ENCODE measurements around the gene CYP39A1. TPM values are rescaled to one million over a fixed set of nuclear protein-coding genes. Genes with fewer than 3 reads are reported as not detected.

The CYP39A1 gene, protein sequence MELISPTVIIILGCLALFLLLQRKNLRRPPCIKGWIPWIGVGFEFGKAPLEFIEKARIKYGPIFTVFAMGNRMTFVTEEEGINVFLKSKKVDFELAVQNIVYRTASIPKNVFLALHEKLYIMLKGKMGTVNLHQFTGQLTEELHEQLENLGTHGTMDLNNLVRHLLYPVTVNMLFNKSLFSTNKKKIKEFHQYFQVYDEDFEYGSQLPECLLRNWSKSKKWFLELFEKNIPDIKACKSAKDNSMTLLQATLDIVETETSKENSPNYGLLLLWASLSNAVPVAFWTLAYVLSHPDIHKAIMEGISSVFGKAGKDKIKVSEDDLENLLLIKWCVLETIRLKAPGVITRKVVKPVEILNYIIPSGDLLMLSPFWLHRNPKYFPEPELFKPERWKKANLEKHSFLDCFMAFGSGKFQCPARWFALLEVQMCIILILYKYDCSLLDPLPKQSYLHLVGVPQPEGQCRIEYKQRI
- total RNA-seq, result 0.79 and 2.2 TPM in 2 replicates

DNA sequence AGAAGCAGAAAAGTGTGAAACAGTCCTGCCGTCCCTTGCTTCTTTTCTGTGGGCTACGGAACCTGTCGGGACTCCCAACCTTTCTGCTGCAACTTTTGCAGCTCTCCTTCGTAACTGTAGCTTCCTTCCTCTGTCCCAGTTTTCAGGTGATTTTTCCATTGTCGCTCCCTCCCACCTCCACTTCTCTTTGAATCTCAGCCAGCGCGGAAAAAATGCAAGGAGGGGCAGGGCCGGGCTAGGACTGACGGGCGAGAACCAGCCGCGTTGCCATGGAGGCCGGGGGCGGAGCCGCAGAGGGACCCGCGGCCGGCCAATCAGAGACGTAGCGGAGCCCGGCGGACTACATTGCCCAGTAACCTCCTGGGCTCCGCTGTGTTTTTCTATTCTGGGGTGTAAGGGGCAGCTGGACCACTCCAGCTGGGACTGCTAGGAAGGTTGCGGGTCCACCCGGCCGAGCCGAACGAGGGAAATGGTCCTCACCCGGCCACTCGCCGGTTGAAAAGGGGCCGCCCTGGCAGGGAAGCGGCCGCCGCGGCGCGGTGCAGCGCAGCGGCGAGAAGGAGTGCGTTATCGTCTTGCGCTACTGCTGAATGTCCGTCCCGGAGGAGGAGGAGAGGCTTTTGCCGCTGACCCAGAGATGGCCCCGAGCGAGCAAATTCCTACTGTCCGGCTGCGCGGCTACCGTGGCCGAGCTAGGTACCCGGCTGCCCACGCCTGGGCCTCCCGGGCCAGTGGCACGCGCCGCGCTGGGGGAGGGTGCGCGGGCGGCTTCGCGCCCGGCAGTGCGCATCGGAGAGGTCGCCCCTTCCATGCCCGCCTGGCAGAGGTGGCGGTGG, at the start of gene CYP39A1, which contains the start of gene SLC25A27:
TSS of gene CYP39A1 (minus strand) at position 216 of the 836 bp plus-strand sequence. CDS start 236 bp downstream, outside the sequence.
TSS of gene SLC25A27 (plus strand) at position 373 of the 836 bp plus-strand sequence. CDS start at position 591, 218 bp downstream.

DNA sequence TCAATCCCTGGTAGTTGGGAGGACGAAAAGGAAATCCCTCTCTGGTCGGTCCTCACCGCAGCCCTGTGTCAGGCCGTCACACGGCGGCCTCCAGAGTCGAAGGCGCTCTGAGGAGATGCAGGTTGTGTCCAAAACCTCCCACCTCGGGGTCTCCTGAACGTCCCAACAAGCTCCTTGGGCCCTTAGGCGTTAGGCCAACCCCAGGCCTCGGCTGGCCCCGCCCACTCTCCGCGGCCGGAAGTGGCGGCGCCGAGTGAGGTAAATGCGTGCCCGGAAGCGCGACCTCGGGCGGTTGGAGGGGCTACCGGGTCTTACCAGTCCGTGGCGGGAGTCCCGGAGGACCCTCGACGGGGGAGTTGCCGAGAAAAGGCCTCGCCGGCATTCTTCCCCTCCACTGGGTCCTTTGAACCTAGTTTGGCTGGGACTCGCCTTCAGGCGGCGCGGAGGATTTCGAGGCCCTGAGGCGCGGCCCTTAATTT, 35.0 kb upstream of the CYP39A1 start, which contains the start of gene TDRD6:
TSS of gene TDRD6 (plus strand) at position 267 of the 479 bp plus-strand sequence. CDS start 244 bp downstream, outside the sequence.

Other genes starting within 250 kb of the CYP39A1 start
- gene RCAN2, start 161.4 kb downstream of the CYP39A1 start, total RNA-seq, result 0.09 and 1.6 TPM in 2 replicates
- gene SLC25A27, start 157 bp upstream of the CYP39A1 start, total RNA-seq, result 5.7 and 9.6 TPM in 2 replicates
- 0.26 and 0.32 TPM in 2 replicates for gene TDRD6, start 35.1 kb upstream of the CYP39A1 start, total RNA-seq
- gene PLA2G7, start 82.6 kb upstream of the CYP39A1 start, total RNA-seq, result not detected in 2 replicates
- not detected in 2 replicates for gene ANKRD66, start 94.1 kb upstream of the CYP39A1 start, total RNA-seq
- not detected in 2 replicates for gene MEP1A, start 140.6 kb upstream of the CYP39A1 start, total RNA-seq